ENCODE results near the gene GSC2. TPM values are rescaled to one million over a fixed set of nuclear protein-coding genes. Genes with fewer than 3 reads are reported as not detected.
A peak's percentile ranks its signal among the peaks of the same experiment; 100 is the strongest.

The GSC2 gene
- total and polyA plus RNA-seq, 9 of the 15 experiments (the other 6 are each of a cell fraction or from before 2014, with no cell fraction given) = not detected

DNA sequence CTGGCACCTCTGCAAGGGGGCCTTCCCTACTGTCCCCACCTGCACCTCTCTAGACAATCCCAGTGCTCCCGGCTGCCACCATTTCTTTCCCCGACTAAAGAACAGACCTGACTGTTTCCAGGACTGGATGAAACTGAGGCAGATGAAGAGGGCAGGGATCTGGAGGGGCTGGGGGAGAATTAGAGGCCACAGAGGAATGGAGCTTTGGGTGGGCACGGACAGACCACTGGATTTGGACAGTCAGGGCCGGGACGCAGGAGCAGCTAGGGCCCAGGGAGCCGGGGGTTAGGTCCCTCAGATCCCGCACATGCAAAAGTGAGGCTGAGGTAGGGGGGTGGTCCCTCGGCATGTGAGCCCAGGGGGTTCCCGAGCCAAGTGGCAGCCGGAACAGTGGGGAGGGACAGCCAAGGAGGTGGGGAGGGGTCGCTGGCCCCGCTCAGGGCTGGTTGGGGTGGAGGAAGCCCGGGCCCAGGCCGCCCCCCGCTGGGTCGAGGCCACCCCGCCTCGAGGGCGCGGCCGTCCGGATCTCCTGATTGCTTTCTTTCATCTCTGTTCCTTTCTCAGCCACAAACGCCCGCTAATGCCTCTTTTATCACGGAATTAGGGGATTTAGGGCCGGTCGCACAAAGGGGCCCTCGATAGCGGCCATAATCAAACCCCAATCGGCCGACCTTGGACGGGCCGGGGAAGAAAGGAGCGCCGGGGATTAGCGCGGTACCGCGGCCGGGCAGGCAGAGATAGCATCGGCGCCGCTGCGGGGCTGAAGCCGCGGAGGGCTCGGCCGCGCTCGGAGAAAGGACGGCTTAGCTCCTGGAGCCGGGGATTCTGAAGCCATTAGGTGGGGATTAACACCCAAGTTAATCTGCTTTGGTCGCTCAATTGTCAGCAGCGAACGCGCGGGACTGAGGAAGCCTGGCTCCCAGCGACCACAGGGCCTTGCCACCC, 19.2 kb upstream of the GSC2 start (continued):
- TF ChIP-seq, protein P1, sequence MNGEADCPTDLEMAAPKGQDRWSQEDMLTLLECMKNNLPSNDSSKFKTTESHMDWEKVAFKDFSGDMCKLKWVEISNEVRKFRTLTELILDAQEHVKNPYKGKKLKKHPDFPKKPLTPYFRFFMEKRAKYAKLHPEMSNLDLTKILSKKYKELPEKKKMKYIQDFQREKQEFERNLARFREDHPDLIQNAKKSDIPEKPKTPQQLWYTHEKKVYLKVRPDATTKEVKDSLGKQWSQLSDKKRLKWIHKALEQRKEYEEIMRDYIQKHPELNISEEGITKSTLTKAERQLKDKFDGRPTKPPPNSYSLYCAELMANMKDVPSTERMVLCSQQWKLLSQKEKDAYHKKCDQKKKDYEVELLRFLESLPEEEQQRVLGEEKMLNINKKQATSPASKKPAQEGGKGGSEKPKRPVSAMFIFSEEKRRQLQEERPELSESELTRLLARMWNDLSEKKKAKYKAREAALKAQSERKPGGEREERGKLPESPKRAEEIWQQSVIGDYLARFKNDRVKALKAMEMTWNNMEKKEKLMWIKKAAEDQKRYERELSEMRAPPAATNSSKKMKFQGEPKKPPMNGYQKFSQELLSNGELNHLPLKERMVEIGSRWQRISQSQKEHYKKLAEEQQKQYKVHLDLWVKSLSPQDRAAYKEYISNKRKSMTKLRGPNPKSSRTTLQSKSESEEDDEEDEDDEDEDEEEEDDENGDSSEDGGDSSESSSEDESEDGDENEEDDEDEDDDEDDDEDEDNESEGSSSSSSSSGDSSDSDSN (IDR thresholded peaks at IDR 0.05; ENCODE audit: borderline replicate concordance in 1 of 2, low read depth in 2 of 2, low read length in 2 of 2) = no peak
- TF ChIP-seq MEIS2 (IDR thresholded peaks at IDR 0.05; ENCODE audit: partially characterized antibody) (no peak), PHF21A (IDR thresholded peaks at IDR 0.05; ENCODE audit: borderline replicate concordance, low read depth) (no peak), MCM5 (IDR thresholded peaks at IDR 0.05; ENCODE audit: low read depth) (no peak), PYGO2 (tag; IDR thresholded peaks at IDR 0.05) (no peak), BRF1 (IDR thresholded peaks at IDR 0.05; ENCODE audit: borderline replicate concordance, extremely low read depth, insufficient read length) (no peak), HLTF (IDR thresholded peaks at IDR 0.05) (no peak), FOXK2 (conservative IDR thresholded peaks at IDR 0.05 in 1 of 2, IDR thresholded peaks at IDR 0.05 in 1 of 2; ENCODE audit: low read depth in 2 of 2) (no peak), SMC3 (conservative IDR thresholded peaks at IDR 0.05; ENCODE audit: insufficient read depth, low read depth, low read length) (no peak), TEAD1 (CRISPR knock-in tag; IDR thresholded peaks at IDR 0.05) (no peak), C11orf30 (IDR thresholded peaks at IDR 0.05; ENCODE audit: low read depth) (no peak), ZNF551 (CRISPR knock-in tag; IDR thresholded peaks at IDR 0.05) (no peak), SETDB1 (IDR thresholded peaks at IDR 0.05; ENCODE audit: low read length) (peak; percentile 7), DMBX1 (CRISPR knock-in tag; IDR thresholded peaks at IDR 0.05; ENCODE audit: borderline replicate concordance) (0 out of 2 replicates have a peak, but pooled peaks have one; percentile 58), ZNF444 (CRISPR knock-in tag; IDR thresholded peaks at IDR 0.05) (no peak), JUN (IDR thresholded peaks at IDR 0.05; ENCODE audit: borderline replicate concordance, low read depth, low read length) (0 out of 2 replicates have a peak, but pooled peaks have one; percentile 20), JUN (CRISPR knock-in tag; IDR thresholded peaks at IDR 0.05; ENCODE audit: borderline replicate concordance) (no peak), PTBP1 (IDR thresholded peaks at IDR 0.05; ENCODE audit: low read depth, low read length) (no peak), ZNF239 (CRISPR knock-in tag; IDR thresholded peaks at IDR 0.05) (no peak), CREM (IDR thresholded peaks at IDR 0.05; ENCODE audit: low read depth) (no peak), MXI1 (IDR thresholded peaks at IDR 0.05; ENCODE audit: low read depth, low read length) (no peak), ZNF253 (CRISPR knock-in tag; conservative IDR thresholded peaks at IDR 0.05) (no peak), ZNF717 (CRISPR knock-in tag; IDR thresholded peaks at IDR 0.05) (no peak), NR2F6 (CRISPR knock-in tag; IDR thresholded peaks at IDR 0.05) (no peak), RBBP5 (IDR thresholded peaks at IDR 0.05; ENCODE audit: borderline replicate concordance, insufficient read depth, low read length, poor library complexity, severe bottlenecking) (peak; percentile 86), ZBTB8A (IDR thresholded peaks at IDR 0.05; ENCODE audit: partially characterized antibody) (no peak), NR3C1 (CRISPR knock-in tag; IDR thresholded peaks at IDR 0.05) (no peak), RBM25 (IDR thresholded peaks at IDR 0.05; ENCODE audit: low read depth, low read length, severe bottlenecking) (no peak), HDGF (IDR thresholded peaks at IDR 0.05) (no peak), POLR2AphosphoS2 (IDR thresholded peaks at IDR 0.05; ENCODE audit: low read length) (no peak)

Measured in K562 (cell line).